HG03457 (cell line): Measurements from ENCODE around the gene CYSLTR1.
"Not testable (repeated sequence)": the region's sequence is repeated elsewhere in the genome, so short reads cannot be mapped to it uniquely, and the experiment has no call there.

ENCODE experiments used
- ATAC-seq: cut with Tn5 transposase; IDR thresholded peaks from one replicate; pipeline ENCODE4 v1.9.1; 2021; ENCODE audit warnings: moderate number of reproducible peaks; ENCODE audit not compliant: unreplicated experiment

The CYSLTR1 gene

DNA sequence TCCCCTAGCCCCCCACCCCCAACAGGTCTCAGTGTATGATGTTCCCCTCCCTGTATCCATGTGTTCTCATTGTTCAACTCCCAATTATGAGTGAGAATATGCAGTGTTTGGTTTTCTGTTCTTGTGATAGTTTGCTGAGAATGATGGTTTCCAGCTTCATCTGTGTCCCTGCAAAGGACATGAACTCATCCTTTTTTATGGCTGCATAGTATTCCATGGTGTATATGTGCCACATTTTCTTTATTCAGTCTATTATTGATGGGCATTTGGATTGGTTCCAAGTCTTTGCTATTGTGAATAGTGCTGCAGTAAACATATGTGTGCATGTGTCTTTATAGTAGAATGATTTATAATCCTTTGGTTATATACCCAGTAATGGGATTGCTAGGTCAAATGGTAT is 101.4 kb downstream of the CYSLTR1 start:
- not testable (repeated sequence) for ATAC-seq
